ENCODE results near the gene CCDC60.

DNA sequence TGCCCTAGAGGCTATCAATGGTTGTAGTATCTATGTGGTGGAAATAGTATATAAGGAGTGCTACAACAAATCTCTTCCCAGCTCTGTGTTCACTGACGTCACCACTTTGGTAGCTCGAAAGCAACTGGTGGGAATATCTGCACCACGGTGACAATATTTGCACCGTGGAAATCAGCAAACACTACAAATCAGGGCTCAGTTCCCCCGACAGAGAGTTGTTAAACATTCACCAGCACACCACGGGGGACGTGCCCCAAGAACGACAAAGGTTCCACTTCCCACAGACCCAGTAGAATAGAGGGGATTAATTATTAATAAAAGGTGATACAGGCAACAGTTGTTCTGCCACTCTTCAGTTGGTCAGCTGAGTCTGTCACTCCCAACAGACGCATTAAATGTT is 98.4 kb downstream of the CCDC60 start:
- TF ChIP-seq, protein P1, sequence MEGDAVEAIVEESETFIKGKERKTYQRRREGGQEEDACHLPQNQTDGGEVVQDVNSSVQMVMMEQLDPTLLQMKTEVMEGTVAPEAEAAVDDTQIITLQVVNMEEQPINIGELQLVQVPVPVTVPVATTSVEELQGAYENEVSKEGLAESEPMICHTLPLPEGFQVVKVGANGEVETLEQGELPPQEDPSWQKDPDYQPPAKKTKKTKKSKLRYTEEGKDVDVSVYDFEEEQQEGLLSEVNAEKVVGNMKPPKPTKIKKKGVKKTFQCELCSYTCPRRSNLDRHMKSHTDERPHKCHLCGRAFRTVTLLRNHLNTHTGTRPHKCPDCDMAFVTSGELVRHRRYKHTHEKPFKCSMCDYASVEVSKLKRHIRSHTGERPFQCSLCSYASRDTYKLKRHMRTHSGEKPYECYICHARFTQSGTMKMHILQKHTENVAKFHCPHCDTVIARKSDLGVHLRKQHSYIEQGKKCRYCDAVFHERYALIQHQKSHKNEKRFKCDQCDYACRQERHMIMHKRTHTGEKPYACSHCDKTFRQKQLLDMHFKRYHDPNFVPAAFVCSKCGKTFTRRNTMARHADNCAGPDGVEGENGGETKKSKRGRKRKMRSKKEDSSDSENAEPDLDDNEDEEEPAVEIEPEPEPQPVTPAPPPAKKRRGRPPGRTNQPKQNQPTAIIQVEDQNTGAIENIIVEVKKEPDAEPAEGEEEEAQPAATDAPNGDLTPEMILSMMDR (conservative IDR thresholded peaks at IDR 0.05) = no peak
- TF ChIP-seq ZFX (IDR thresholded peaks at IDR 0.05) = no peak

Data from C4-2B (cell line).